Astrocyte (in vitro differentiated cells and primary cell): ENCODE results near the gene LIN37.

ENCODE experiments used
- EZH2 ChIP-seq: IDR thresholded peaks from 2 replicates; pipeline ENCODE4 v1.6.1; 2012; ENCODE audit warnings: mild to moderate bottlenecking, low read length, inconsistent platforms; ENCODE audit not compliant: insufficient read depth
- TF ChIP-seq, protein P1 (sequence below): IDR thresholded peaks from 2 replicates; pipeline ENCODE4 v1.5.1; 2011; ENCODE audit warnings: low read depth, mild to moderate bottlenecking, inconsistent platforms, low read length, moderate library complexity; ENCODE audit not compliant: insufficient read depth

DNA sequence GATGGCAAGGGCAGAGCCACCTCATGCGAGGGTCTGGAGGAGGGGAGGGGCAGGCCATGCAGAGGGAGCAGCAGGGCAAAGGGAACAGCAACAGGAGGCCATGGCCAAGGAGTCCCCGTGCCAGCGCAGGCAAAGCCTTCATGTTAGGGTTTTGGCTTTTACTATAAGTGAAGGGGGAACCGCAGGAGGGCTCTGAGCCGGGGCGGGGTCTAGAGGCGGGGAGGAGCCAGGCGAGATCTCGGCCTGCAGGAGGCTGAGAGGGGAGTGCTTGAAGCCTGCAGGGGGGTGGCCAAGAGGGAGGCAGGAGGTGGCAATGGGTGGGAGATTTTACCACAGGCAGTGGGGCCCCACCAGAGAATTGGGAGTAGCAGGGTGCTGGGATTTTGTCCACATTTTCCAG is 33.3 kb downstream of the LIN37 start:
- TF ChIP-seq, protein P1, sequence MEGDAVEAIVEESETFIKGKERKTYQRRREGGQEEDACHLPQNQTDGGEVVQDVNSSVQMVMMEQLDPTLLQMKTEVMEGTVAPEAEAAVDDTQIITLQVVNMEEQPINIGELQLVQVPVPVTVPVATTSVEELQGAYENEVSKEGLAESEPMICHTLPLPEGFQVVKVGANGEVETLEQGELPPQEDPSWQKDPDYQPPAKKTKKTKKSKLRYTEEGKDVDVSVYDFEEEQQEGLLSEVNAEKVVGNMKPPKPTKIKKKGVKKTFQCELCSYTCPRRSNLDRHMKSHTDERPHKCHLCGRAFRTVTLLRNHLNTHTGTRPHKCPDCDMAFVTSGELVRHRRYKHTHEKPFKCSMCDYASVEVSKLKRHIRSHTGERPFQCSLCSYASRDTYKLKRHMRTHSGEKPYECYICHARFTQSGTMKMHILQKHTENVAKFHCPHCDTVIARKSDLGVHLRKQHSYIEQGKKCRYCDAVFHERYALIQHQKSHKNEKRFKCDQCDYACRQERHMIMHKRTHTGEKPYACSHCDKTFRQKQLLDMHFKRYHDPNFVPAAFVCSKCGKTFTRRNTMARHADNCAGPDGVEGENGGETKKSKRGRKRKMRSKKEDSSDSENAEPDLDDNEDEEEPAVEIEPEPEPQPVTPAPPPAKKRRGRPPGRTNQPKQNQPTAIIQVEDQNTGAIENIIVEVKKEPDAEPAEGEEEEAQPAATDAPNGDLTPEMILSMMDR, result no peak
- no peak for TF ChIP-seq EZH2
